ENCODE measurements around the gene MYNN.
"Not testable (repeated sequence)": the region's sequence is repeated elsewhere in the genome, so short reads cannot be mapped to it uniquely, and the experiment has no call there.

MYNN gene

GRCh38 chr3:169772897-169773816 is at the start of gene MYNN:
Gene MYNN (plus strand): TSS chr3:169773396. CDS start chr3:169774296, 900 bp downstream.
- H3K9ac ChIP-seq (ENCODE audit: low read depth, low read length): peak within 1 kb of the TSS; percentile 96
- peaks cover 9% of the 10 kb centered on the region for H3K4me1 ChIP-seq (ENCODE audit: control insufficient read depth, insufficient read depth, low read length)
- H3K27me3 ChIP-seq (ENCODE audit: control insufficient read depth, insufficient read depth, low read length): no peaks in the 10 kb centered on the region
- H3K9me3 ChIP-seq (ENCODE audit: control insufficient read depth, insufficient read depth, low read length): no peaks in the 10 kb centered on the region
- H3K4me3 ChIP-seq (ENCODE audit: low read depth, low read length): peak within 1 kb of the TSS; percentile 95
- no peaks in the 10 kb centered on the region for H3K36me3 ChIP-seq (ENCODE audit: control insufficient read depth, insufficient read depth, low read length)

GRCh38 chr3:169731857-169732256 is 41.3 kb upstream of the MYNN start:
- not testable (repeated sequence) for H3K4me1 ChIP-seq (ENCODE audit: control insufficient read depth, insufficient read depth, low read length); H3K27me3 ChIP-seq (ENCODE audit: control insufficient read depth, insufficient read depth, low read length); H3K9me3 ChIP-seq (ENCODE audit: control insufficient read depth, insufficient read depth, low read length); H3K36me3 ChIP-seq (ENCODE audit: control insufficient read depth, insufficient read depth, low read length); H3K4me3 ChIP-seq (ENCODE audit: low read depth, low read length); H3K9ac ChIP-seq (ENCODE audit: low read depth, low read length)

DNA sequence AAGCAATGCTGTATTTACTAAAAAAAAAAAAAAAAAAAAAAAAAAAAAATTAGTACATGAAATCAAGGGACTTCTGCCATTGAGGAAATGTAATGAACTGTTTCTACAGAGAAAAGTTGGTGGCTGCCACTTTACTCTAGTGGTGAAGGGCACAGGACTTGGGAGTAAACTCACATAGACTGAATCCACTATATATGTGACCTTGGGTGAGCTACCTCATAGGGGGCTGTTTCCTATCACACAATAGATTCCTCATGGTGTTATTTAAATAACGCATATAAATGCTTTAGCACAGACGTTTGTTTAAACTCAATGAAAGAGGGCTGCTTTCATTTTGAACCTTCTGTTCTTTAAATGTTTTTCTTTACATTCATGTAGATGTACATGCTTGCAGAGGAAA is 34.1 kb upstream of the MYNN start:
- peaks cover 6% of the 10 kb centered on the region for H3K4me1 ChIP-seq (ENCODE audit: control insufficient read depth, insufficient read depth, low read length)
- no peak overlapping the region for H3K4me3 ChIP-seq (ENCODE audit: low read depth, low read length)
- H3K36me3 ChIP-seq (ENCODE audit: control insufficient read depth, insufficient read depth, low read length): no peaks in the 10 kb centered on the region
- no peaks in the 10 kb centered on the region for H3K27me3 ChIP-seq (ENCODE audit: control insufficient read depth, insufficient read depth, low read length)
- no peaks in the 10 kb centered on the region for H3K9me3 ChIP-seq (ENCODE audit: control insufficient read depth, insufficient read depth, low read length)
- no peak overlapping the region for H3K9ac ChIP-seq (ENCODE audit: low read depth, low read length)

DNA sequence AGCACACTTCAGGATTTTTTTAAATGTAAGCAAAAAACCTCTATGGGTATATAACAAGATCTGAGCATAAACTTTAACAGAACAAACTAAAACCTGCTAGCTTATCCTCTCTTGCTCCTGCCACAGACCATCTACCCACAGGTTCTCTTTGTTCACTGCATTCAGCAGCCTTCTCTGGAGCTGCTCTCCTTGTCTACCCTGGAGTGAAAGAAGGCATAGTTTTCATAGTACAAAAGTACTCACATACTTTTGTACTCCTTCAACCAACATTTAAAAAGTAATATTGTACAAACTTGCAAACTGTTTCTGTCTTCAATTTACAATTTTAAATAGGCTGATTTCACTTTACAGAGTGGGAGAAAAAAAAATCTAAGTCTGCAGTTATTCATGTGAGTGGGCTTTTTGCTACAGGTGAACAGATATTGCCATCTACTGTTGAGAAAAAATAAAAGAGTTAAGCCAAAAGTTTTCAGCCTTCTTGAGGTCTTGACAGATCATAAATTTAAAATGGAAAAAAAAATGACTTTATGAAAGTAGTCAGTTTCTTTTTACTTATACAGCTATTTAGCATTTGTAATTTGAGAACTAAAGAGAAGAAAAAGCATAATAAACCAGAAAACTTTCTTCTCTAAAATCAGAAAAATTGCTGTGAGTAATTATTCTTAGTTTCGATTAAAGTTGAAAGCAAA is 28.7 kb upstream of the MYNN start:
- H3K27me3 ChIP-seq (ENCODE audit: control insufficient read depth, insufficient read depth, low read length): no peaks in the 10 kb centered on the region
- H3K9ac ChIP-seq (ENCODE audit: low read depth, low read length): no peak overlapping the region
- H3K4me3 ChIP-seq (ENCODE audit: low read depth, low read length): no peak overlapping the region
- no peaks in the 10 kb centered on the region for H3K36me3 ChIP-seq (ENCODE audit: control insufficient read depth, insufficient read depth, low read length)
- no peaks in the 10 kb centered on the region for H3K9me3 ChIP-seq (ENCODE audit: control insufficient read depth, insufficient read depth, low read length)
- peaks cover 11% of the 10 kb centered on the region for H3K4me1 ChIP-seq (ENCODE audit: control insufficient read depth, insufficient read depth, low read length)

DNA sequence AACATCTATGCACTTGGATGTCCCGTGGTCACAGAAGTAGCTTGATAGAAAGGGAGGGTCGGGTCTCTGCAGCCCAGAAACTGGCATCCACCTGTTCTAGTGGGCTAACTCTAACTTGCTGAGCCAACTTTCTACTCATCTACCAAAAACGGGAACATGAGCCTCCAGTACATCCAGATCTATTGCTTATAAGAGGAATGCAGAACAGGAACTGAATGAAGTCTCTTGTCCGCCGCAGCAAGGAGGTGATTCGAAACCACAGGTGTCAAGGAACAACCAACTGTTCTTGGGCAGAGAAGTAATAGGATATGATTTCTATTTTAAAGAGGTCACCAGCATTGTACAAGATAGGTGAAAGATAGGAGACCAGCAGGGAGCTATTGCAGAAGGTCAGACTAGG is 26.3 kb upstream of the MYNN start:
- Histone ChIP-seq H3K4me1 (ENCODE audit: control insufficient read depth, insufficient read depth, low read length) (peaks cover 9% of the 10 kb centered on the region), H3K9ac (ENCODE audit: low read depth, low read length) (no peak overlapping the region), H3K36me3 (ENCODE audit: control insufficient read depth, insufficient read depth, low read length) (no peaks in the 10 kb centered on the region), H3K27me3 (ENCODE audit: control insufficient read depth, insufficient read depth, low read length) (no peaks in the 10 kb centered on the region), H3K9me3 (ENCODE audit: control insufficient read depth, insufficient read depth, low read length) (no peaks in the 10 kb centered on the region), H3K4me3 (ENCODE audit: low read depth, low read length) (no peak overlapping the region)

- no peaks in the 10 kb centered on the region for H3K9me3 ChIP-seq (ENCODE audit: control insufficient read depth, insufficient read depth, low read length)
- H3K27me3 ChIP-seq (ENCODE audit: control insufficient read depth, insufficient read depth, low read length): no peaks in the 10 kb centered on the region
- H3K9ac ChIP-seq (ENCODE audit: low read depth, low read length): no peak overlapping the region
- peaks cover 9% of the 10 kb centered on the region for H3K4me1 ChIP-seq (ENCODE audit: control insufficient read depth, insufficient read depth, low read length)
- no peaks in the 10 kb centered on the region for H3K36me3 ChIP-seq (ENCODE audit: control insufficient read depth, insufficient read depth, low read length)
- H3K4me3 ChIP-seq (ENCODE audit: low read depth, low read length): no peak overlapping the region
Measured at GRCh38 chr3:169748670-169749069, 24.5 kb upstream of the MYNN start.

DNA sequence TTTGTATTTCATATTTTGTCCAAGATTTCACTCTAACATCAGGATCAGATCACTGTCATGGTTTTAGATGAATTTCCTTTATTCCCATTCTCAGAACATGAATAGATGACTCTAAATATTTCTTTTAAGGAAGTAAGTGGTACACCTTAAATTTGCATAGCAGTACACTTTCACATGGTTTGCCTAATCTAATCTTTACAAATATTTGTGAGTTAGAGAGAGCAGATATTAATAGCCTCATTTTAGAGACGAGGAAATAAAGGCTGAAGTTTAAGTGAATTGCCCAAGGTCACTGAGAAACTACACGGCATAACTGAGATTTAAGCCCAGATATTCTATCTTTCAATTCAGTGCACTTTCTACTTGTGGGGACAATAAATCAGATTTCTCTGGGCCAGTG is 22.5 kb upstream of the MYNN start:
- Histone ChIP-seq H3K36me3 (ENCODE audit: control insufficient read depth, insufficient read depth, low read length) (no peaks in the 10 kb centered on the region), H3K4me1 (ENCODE audit: control insufficient read depth, insufficient read depth, low read length) (no peaks in the 10 kb centered on the region), H3K9ac (ENCODE audit: low read depth, low read length) (no peak overlapping the region), H3K27me3 (ENCODE audit: control insufficient read depth, insufficient read depth, low read length) (no peaks in the 10 kb centered on the region), H3K9me3 (ENCODE audit: control insufficient read depth, insufficient read depth, low read length) (no peaks in the 10 kb centered on the region), H3K4me3 (ENCODE audit: low read depth, low read length) (no peak overlapping the region)

GRCh38 chr3:169751875-169752274 is 21.3 kb upstream of the MYNN start:
- no peak overlapping the region for H3K4me3 ChIP-seq (ENCODE audit: low read depth, low read length)
- no peak overlapping the region for H3K9ac ChIP-seq (ENCODE audit: low read depth, low read length)
- no peaks in the 10 kb centered on the region for H3K9me3 ChIP-seq (ENCODE audit: control insufficient read depth, insufficient read depth, low read length)
- H3K36me3 ChIP-seq (ENCODE audit: control insufficient read depth, insufficient read depth, low read length): no peaks in the 10 kb centered on the region
- H3K4me1 ChIP-seq (ENCODE audit: control insufficient read depth, insufficient read depth, low read length): no peaks in the 10 kb centered on the region
- no peaks in the 10 kb centered on the region for H3K27me3 ChIP-seq (ENCODE audit: control insufficient read depth, insufficient read depth, low read length)

- H3K36me3 ChIP-seq (ENCODE audit: control insufficient read depth, insufficient read depth, low read length): no peaks in the 10 kb centered on the region
- no peaks in the 10 kb centered on the region for H3K27me3 ChIP-seq (ENCODE audit: control insufficient read depth, insufficient read depth, low read length)
- no peak overlapping the region for H3K4me3 ChIP-seq (ENCODE audit: low read depth, low read length)
- no peaks in the 10 kb centered on the region for H3K9me3 ChIP-seq (ENCODE audit: control insufficient read depth, insufficient read depth, low read length)
- H3K4me1 ChIP-seq (ENCODE audit: control insufficient read depth, insufficient read depth, low read length): no peaks in the 10 kb centered on the region
- H3K9ac ChIP-seq (ENCODE audit: low read depth, low read length): no peak overlapping the region
Measured at GRCh38 chr3:169754711-169755110, 18.5 kb upstream of the MYNN start.

- no peak overlapping the region for H3K9ac ChIP-seq (ENCODE audit: low read depth, low read length)
- no peaks in the 10 kb centered on the region for H3K27me3 ChIP-seq (ENCODE audit: control insufficient read depth, insufficient read depth, low read length)
- no peaks in the 10 kb centered on the region for H3K4me1 ChIP-seq (ENCODE audit: control insufficient read depth, insufficient read depth, low read length)
- H3K9me3 ChIP-seq (ENCODE audit: control insufficient read depth, insufficient read depth, low read length): no peaks in the 10 kb centered on the region
- H3K36me3 ChIP-seq (ENCODE audit: control insufficient read depth, insufficient read depth, low read length): no peaks in the 10 kb centered on the region
- no peak overlapping the region for H3K4me3 ChIP-seq (ENCODE audit: low read depth, low read length)
Measured at GRCh38 chr3:169755488-169755887, 17.7 kb upstream of the MYNN start.

DNA sequence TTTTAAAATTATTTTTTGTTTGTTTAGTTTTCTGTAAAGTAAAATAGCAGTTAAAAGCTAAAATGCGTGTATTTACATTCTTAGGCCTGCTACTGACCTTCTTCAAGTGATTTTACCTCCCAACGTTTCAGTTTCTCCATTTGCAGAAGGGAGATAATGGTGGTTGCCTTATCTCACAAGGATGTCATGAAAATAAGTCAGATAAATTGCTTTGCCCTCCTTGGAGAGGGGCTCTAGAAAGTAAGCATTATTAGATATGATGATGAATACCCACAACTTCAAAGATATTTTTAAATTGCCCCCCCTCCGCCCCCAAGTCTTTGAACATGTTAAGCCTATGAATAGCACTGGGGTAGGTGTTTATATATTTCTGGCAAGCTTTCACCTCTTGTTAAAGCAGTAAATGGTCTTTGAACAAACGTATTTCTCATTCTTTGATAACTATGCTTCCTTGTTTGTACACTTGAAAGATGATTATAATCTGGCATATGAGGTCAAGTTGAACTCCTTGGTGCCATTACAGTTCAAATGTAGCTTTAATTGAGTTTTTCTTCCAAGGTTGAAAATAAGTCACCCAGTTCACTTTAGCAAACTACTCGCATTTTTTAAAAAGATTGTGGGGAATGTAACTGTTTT is 14.7 kb upstream of the MYNN start:
- H3K27me3 ChIP-seq (ENCODE audit: control insufficient read depth, insufficient read depth, low read length): no peaks in the 10 kb centered on the region
- no peaks in the 10 kb centered on the region for H3K4me1 ChIP-seq (ENCODE audit: control insufficient read depth, insufficient read depth, low read length)
- no peaks in the 10 kb centered on the region for H3K9me3 ChIP-seq (ENCODE audit: control insufficient read depth, insufficient read depth, low read length)
- no peaks in the 10 kb centered on the region for H3K36me3 ChIP-seq (ENCODE audit: control insufficient read depth, insufficient read depth, low read length)
- no peak overlapping the region for H3K9ac ChIP-seq (ENCODE audit: low read depth, low read length)
- no peak overlapping the region for H3K4me3 ChIP-seq (ENCODE audit: low read depth, low read length)
